Epithelial cell of esophagus (primary cell): Measurements from ENCODE around the gene TMEM86A.

Experiments
- DNase-seq: peaks from one replicate; pipeline ENCODE4 v3.0.0; 2010; ENCODE audit warnings: low read depth
- H3K4me3 ChIP-seq: 2 replicates; pipeline ENCODE4 v1.5.1; 2011; ENCODE audit warnings: mild to moderate bottlenecking, low read length, control low read depth
- CTCF ChIP-seq: IDR thresholded peaks from 2 replicates; pipeline ENCODE4 v1.5.1; 2011; ENCODE audit warnings: low read depth, mild to moderate bottlenecking, low read length, control low read depth, inconsistent platforms; ENCODE audit not compliant: insufficient read depth; ENCODE audit errors: missing control alignments

Gene TMEM86A

GRCh38 chr11:18726040-18726439, 27.5 kb downstream of the TMEM86A start, which contains the start of gene IGSF22:
TSS of gene IGSF22 (minus strand) at chr11:18726188. CDS start at chr11:18724236, 1,952 bp downstream.
- DNase-seq, result no peak
- no peak within 1 kb of the TSS for H3K4me3 ChIP-seq
- no peak for TF ChIP-seq CTCF

- H3K4me3 ChIP-seq, result no peak overlapping the region
- peak; percentile 41 for DNase-seq
- TF ChIP-seq CTCF, result peak; percentile 92
Observed at GRCh38 chr11:18727479-18728236, 29.1 kb downstream of the TMEM86A start.

GRCh38 chr11:18728658-18729057, 30.1 kb downstream of the TMEM86A start:
- no peak for DNase-seq
- no peak for TF ChIP-seq CTCF
- no peak overlapping the region for H3K4me3 ChIP-seq

GRCh38 chr11:18729426-18729825, 30.8 kb downstream of the TMEM86A start:
- no peak for TF ChIP-seq CTCF
- no peak overlapping the region for H3K4me3 ChIP-seq
- no peak for DNase-seq

GRCh38 chr11:18730020-18730419, 31.4 kb downstream of the TMEM86A start:
- TF ChIP-seq CTCF, result no peak
- no peak overlapping the region for H3K4me3 ChIP-seq
- no peak for DNase-seq

- no peak for TF ChIP-seq CTCF
- DNase-seq, result no peak
- H3K4me3 ChIP-seq, result no peak overlapping the region
Observed at GRCh38 chr11:18731441-18731840, 32.9 kb downstream of the TMEM86A start.

GRCh38 chr11:18731949-18732821, 33.6 kb downstream of the TMEM86A start:
- peak; percentile 36 for DNase-seq
- no peak overlapping the region for H3K4me3 ChIP-seq
- peak; percentile 100 for TF ChIP-seq CTCF
